Tibial nerve (tissue), 4 donors: ENCODE measurements around the gene JARID2.

Experiments
- CTCF ChIP-seq, 5 experiments: fragments of 200-600 bp in 3 of 5; fragments of 450-650 bp in 2 of 5; sonication (generic) in 3 of 5; IDR thresholded peaks; one replicate each; pipeline ENCODE4 v1.5.1; 2016 to 2019; ENCODE audit warnings: antibody characterized with exemption in 5 of 5, mild to moderate bottlenecking in 3 of 5, moderate library complexity in 2 of 5
- EP300 ChIP-seq, 2 donors: sonication (generic); formaldehyde crosslinking; IDR thresholded peaks; one replicate each; pipeline ENCODE4 v1.6.1; 2017; ENCODE audit warnings: antibody characterized with exemption in 2 of 2, mild to moderate bottlenecking in 1 of 2

- TF ChIP-seq EP300 (IDR thresholded peaks at IDR 0.05), result no peak
- TF ChIP-seq CTCF (IDR thresholded peaks at IDR 0.05), result peak in 1 of 5 experiments; percentile 9
Observed at GRCh38 chr6:15254070-15254975, 8.5 kb downstream of the JARID2 start.
